RWPE2 (cell line): ENCODE data around the gene GALNT17.

Source experiments
- ATAC-seq: fragments of 200-7000 bp; cut with Tn5 transposase; 3 replicates; pipeline ENCODE4 v1.9.1; 2021; ENCODE audit warnings: low read depth
- DNase-seq: peaks from one replicate; pipeline ENCODE4 v3.0.0-alpha.2; 2020; ENCODE audit warnings: low spot score
- H3K27ac ChIP-seq: fragments of 450-650 bp; 2 replicates; pipeline ENCODE4 v1.5.1; 2017; ENCODE audit warnings: mild to moderate bottlenecking; ENCODE audit not compliant: poor library complexity, severe bottlenecking
- H3K27me3 ChIP-seq: fragments of 250-450 bp; sonication (Bioruptor Pico); 2 replicates; pipeline ENCODE4 v1.5.1; 2021; ENCODE audit warnings: mild to moderate bottlenecking, moderate library complexity; ENCODE audit not compliant: insufficient read depth, poor library complexity, severe bottlenecking
- H3K36me3 ChIP-seq: fragments of 250-450 bp; sonication (Bioruptor Pico); 2 replicates; pipeline ENCODE4 v1.5.1; 2020; ENCODE audit warnings: low read depth, mild to moderate bottlenecking, moderate library complexity
- H3K4me1 ChIP-seq: fragments of 250-450 bp; sonication (Bioruptor Pico); 2 replicates; pipeline ENCODE4 v1.5.1; 2021; ENCODE audit warnings: mild to moderate bottlenecking, moderate library complexity; ENCODE audit not compliant: insufficient read depth, poor library complexity, severe bottlenecking
- H3K4me3 ChIP-seq: fragments of 250-450 bp; sonication (Bioruptor Pico); 2 replicates; pipeline ENCODE4 v1.5.1; 2021; ENCODE audit warnings: mild to moderate bottlenecking, moderate library complexity; ENCODE audit not compliant: severe bottlenecking
- H3K9me3 ChIP-seq: fragments of 250-450 bp; sonication (Bioruptor Pico); 2 replicates; pipeline ENCODE4 v1.5.1; 2021; ENCODE audit warnings: mild to moderate bottlenecking, moderate library complexity; ENCODE audit not compliant: severe bottlenecking
- TF ChIP-seq, protein P1 (sequence below): fragments of 450-650 bp; IDR thresholded peaks from one replicate; pipeline ENCODE4 v1.5.1; 2017; ENCODE audit warnings: mild to moderate bottlenecking, moderate library complexity; ENCODE audit not compliant: poor library complexity, severe bottlenecking

The GALNT17 gene

DNA sequence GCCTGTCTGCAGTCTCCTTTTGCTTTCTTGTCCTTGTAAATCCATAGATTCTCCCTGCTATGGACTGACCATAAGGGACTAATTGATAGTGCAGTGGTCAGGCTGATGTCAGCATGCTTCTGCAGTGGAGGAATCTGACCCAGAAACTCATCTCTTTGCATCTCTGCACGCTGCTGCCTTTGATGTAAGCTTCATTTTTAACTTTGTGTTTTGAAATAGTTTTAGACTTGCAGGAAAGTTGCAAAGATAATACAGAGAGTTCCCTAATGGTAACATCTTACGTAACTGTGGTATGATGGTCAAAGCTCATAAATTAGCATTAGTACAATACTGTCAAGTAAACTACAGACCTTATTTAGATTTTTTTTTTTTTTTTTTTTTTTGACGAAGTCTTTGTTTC, 89.6 kb downstream of the GALNT17 start:
- H3K4me3 ChIP-seq, result no peak overlapping the region
- DNase-seq (no peak), ATAC-seq (no peak)
- no peaks in the 10 kb centered on the region for H3K4me1 ChIP-seq
- no peaks in the 10 kb centered on the region for H3K36me3 ChIP-seq
- no peak overlapping the region for H3K27ac ChIP-seq
- H3K27me3 ChIP-seq, result no peaks in the 10 kb centered on the region
- TF ChIP-seq, protein P1, sequence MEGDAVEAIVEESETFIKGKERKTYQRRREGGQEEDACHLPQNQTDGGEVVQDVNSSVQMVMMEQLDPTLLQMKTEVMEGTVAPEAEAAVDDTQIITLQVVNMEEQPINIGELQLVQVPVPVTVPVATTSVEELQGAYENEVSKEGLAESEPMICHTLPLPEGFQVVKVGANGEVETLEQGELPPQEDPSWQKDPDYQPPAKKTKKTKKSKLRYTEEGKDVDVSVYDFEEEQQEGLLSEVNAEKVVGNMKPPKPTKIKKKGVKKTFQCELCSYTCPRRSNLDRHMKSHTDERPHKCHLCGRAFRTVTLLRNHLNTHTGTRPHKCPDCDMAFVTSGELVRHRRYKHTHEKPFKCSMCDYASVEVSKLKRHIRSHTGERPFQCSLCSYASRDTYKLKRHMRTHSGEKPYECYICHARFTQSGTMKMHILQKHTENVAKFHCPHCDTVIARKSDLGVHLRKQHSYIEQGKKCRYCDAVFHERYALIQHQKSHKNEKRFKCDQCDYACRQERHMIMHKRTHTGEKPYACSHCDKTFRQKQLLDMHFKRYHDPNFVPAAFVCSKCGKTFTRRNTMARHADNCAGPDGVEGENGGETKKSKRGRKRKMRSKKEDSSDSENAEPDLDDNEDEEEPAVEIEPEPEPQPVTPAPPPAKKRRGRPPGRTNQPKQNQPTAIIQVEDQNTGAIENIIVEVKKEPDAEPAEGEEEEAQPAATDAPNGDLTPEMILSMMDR, result no peak
- no peaks in the 10 kb centered on the region for H3K9me3 ChIP-seq

DNA sequence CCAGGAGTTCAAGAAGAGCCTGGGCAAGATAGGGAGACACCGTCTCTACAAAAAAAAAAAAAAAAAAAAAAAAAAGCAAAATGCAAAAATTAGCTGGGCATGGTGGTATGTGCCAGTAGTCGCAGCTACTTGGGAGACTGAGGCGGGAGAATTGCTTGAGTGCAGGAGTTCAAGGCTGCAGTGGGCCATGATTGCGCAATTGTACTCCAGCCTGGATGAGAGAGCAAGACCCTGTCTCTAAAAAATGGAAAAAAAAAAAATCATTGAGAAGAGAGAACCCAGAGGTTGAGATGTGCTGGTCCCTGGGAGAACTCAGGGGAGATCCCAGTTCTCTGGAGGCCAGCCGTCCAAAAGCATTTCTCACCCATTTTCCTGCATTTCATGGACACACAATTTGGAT, 95.2 kb downstream of the GALNT17 start:
- ATAC-seq, result no peak

DNA sequence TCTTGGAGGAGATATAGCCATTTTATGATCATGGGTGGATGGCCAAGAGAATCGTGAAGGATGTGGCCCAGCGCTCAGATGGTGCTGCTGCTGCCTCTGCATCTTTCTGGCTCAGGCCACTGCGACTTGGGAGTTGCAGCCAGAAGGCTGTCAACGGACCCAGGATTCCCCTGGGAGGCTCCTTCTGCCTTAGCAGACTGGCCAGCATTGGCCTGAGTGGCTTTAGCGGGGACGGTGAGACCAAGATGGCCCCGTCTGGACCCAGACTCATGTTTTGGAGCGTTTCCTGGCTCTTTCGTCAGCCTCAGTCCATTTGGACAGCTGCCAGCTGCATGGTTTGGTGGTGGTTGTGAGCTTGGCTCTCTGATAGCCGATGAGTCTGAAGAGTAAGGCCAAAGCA, 97.2 kb downstream of the GALNT17 start:
- peaks cover 4% of the 10 kb centered on the region for H3K9me3 ChIP-seq
- no peak overlapping the region for H3K4me3 ChIP-seq
- no peaks in the 10 kb centered on the region for H3K36me3 ChIP-seq
- ATAC-seq (no peak), DNase-seq (no peak)
- TF ChIP-seq, protein P1, result no peak
- no peaks in the 10 kb centered on the region for H3K4me1 ChIP-seq
- H3K27ac ChIP-seq, result no peak overlapping the region
- H3K27me3 ChIP-seq, result no peaks in the 10 kb centered on the region

More for the DNA sequence above, 95.2 kb downstream of the GALNT17 start:
- Histone ChIP-seq H3K4me3 (no peak overlapping the region), H3K4me1 (no peaks in the 10 kb centered on the region), H3K9me3 (peaks cover 4% of the 10 kb centered on the region), H3K36me3 (no peaks in the 10 kb centered on the region), H3K27ac (no peak overlapping the region), H3K27me3 (no peaks in the 10 kb centered on the region)
- TF ChIP-seq, protein P1, result no peak
- no peak for DNase-seq

DNA sequence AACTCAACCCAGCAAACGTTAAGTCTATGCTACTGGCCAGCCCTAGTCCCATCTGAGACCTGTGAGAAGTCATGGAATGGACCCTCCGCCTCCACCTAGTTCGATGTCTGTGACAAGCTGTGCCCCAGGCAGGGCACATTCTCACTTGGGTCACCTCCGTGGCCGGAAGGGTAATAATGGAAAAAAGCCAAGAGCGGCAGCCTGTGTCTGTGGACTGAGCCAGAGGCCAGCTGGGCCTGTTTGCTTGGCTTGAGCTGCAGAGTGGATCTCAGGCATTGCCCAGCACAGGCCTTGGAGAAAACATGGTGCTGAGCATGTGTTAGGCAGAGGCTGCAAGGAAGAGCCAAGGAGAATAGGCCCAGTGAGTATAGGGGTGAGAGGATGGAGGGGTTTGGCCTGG, 97.8 kb downstream of the GALNT17 start:
- Histone ChIP-seq H3K27ac (no peak overlapping the region), H3K36me3 (no peaks in the 10 kb centered on the region), H3K4me3 (no peak overlapping the region), H3K4me1 (no peaks in the 10 kb centered on the region), H3K9me3 (peaks cover 4% of the 10 kb centered on the region), H3K27me3 (no peaks in the 10 kb centered on the region)
- ATAC-seq (no peak), DNase-seq (no peak)
- TF ChIP-seq, protein P1, result no peak

DNA sequence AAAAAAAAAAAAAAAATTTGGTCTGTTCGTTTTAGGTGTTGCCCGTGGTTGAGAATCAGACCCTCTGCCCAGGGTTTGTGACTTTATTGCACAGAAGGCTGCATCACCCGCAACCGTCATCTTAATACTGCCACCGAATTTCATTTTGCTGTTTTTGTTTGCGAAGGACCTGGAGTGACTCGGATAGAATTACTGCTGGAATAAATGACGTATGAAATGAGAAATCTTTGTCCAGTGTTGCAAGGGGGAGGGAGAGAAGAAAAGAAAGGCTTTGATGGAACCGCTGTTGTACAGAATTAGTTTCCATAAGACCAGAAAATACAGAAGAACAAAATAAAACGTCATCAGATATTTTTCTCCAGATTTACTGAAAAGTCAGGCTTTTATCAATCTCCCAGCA, 103.3 kb downstream of the GALNT17 start:
- Histone ChIP-seq H3K4me1 (no peaks in the 10 kb centered on the region), H3K9me3 (peaks cover 1% of the 10 kb centered on the region), H3K36me3 (no peaks in the 10 kb centered on the region), H3K4me3 (no peak overlapping the region), H3K27ac (no peak overlapping the region), H3K27me3 (no peaks in the 10 kb centered on the region)
- DNase-seq (no peak), ATAC-seq (no peak)
- TF ChIP-seq, protein P1, result no peak
